HCT116 (cell line): Measurements from ENCODE around the gene PINK1. TPM values are rescaled to one million over a fixed set of nuclear protein-coding genes. Genes with fewer than 3 reads are reported as not detected.

Experiments
- ATAC-seq: fragments of 200-7000 bp; cut with Tn5 transposase; 2 replicates; pipeline ENCODE4 v1.9.1; 2020; ENCODE audit warnings: mild to moderate bottlenecking, moderate library complexity
- BruUV-seq: library from RNA; stranded (reverse); fragments of 400-500 nt; replicated peaks from 2 replicates; lab custom pipeline; 2021; lab: Mats Ljungman, UMichigan
- CTCF ChIA-PET: fragments of 300-600 bp; sonication (Branson Sonifier 250); formaldehyde crosslinking; loops from one replicate; lab custom pipeline; 2021; ENCODE audit warnings: antibody characterized with exemption; lab: Charles Lee
- POLR2A ChIA-PET: fragments of 300-600, 350-600 bp; sonication (Branson Sonifier 250); formaldehyde crosslinking; loops from one replicate; lab custom pipeline; 2021; ENCODE audit warnings: antibody characterized with exemption; lab: Charles Lee
- RAD21 ChIA-PET, 2 experiments: fragments of 300-600 bp; sonication (Branson Sonifier 250); formaldehyde crosslinking; loops; one replicate each; lab custom pipeline; 2023; ENCODE audit warnings: low total read pairs in 2 of 2; ENCODE audit not compliant: uncharacterized antibody in 2 of 2, unreplicated experiment in 2 of 2, low non-redundant PET in 1 of 2; lab: Charles Lee
- DNase-seq: peaks from one replicate; pipeline ENCODE4 v3.0.0-alpha.2; 2010; ENCODE audit warnings: low read depth, low spot score
- H2AFZ ChIP-seq: fragments of 200-600 bp; shearing (Covaris generic), sonication (generic); 2 replicates; pipeline ENCODE4 v1.6.1; 2017; ENCODE audit warnings: low read depth, mixed run types, mixed read lengths, antibody characterized with exemption, low read length; ENCODE audit not compliant: poor library complexity, severe bottlenecking
- H3K27ac ChIP-seq: 2 replicates; pipeline ENCODE4 v1.5.1; 2012; ENCODE audit warnings: low read depth, low read length
- H3K27me3 ChIP-seq: fragments of 200-600 bp; sonication (generic); 2 replicates; pipeline ENCODE4 v1.6.1; 2016; ENCODE audit warnings: mixed run types, low read length, mixed read lengths; ENCODE audit not compliant: insufficient read depth
- H3K36me3 ChIP-seq, 2 experiments: fragments of 200-500 bp in 1 of 2; fragments of 200-600 bp in 1 of 2; sonication (Bioruptor generic) in 1 of 2; sonication (generic) in 1 of 2; 2 replicates each; pipeline versions ENCODE4 v1.5.1 to v1.6.1; 2014 to 2016; ENCODE audit warnings: low read length in 2 of 2, inconsistent platforms in 1 of 2, mixed read lengths in 1 of 2, mixed run types in 1 of 2; ENCODE audit not compliant: insufficient read depth in 2 of 2, control insufficient read depth in 1 of 2
- H3K4me1 ChIP-seq, 2 experiments: fragments of 200-600 bp in 1 of 2; sonication (generic) in 1 of 2; 2 replicates each; pipeline versions ENCODE4 v1.5.1 to v1.6.1; 2012 to 2017; ENCODE audit warnings: low read length in 2 of 2, inconsistent platforms in 1 of 2, mild to moderate bottlenecking in 1 of 2, mixed read lengths in 1 of 2, mixed run types in 1 of 2, moderate library complexity in 1 of 2; ENCODE audit not compliant: insufficient read depth in 2 of 2, control insufficient read depth in 1 of 2
- H3K4me2 ChIP-seq: fragments of 200-600 bp; sonication (generic); 2 replicates; pipeline ENCODE4 v1.6.1; 2017; ENCODE audit warnings: mixed run types, low read length, mixed read lengths
- H3K4me3 ChIP-seq, 2 experiments: fragments of 200-600 bp in 1 of 2; sonication (generic) in 1 of 2; replicated peaks in 1 of 2; 2 replicates each; pipeline ENCODE4 v1.5.1; 2011 to 2016; ENCODE audit warnings: low read length in 2 of 2, control low read depth in 1 of 2, low read depth in 1 of 2, mild to moderate bottlenecking in 1 of 2, mixed read lengths in 1 of 2, mixed run types in 1 of 2
- H3K79me2 ChIP-seq: fragments of 200-600 bp; sonication (generic); 2 replicates; pipeline ENCODE4 v1.6.1; 2017; ENCODE audit warnings: mild to moderate bottlenecking, mixed run types, low read length, moderate library complexity, mixed read lengths; ENCODE audit not compliant: insufficient read depth
- H3K9ac ChIP-seq: fragments of 200-600 bp; sonication (generic); 2 replicates; pipeline ENCODE4 v1.6.1; 2016; ENCODE audit warnings: low read length, mixed read lengths
- H3K9me2 ChIP-seq: fragments of 200-600 bp; sonication (generic), shearing (Covaris generic); 2 replicates; pipeline ENCODE4 v1.6.1; 2017; ENCODE audit warnings: mixed run types, mild to moderate bottlenecking, moderate library complexity; ENCODE audit not compliant: insufficient read depth
- H3K9me3 ChIP-seq, 2 experiments: fragments of 200-500 bp in 1 of 2; fragments of 200-600 bp in 1 of 2; sonication (Bioruptor generic) in 1 of 2; sonication (generic) in 1 of 2; 2 replicates each; pipeline ENCODE4 v1.6.1; 2014 to 2017; ENCODE audit warnings: low read length in 2 of 2, mixed read lengths in 2 of 2, inconsistent platforms in 1 of 2, low read depth in 1 of 2, mild to moderate bottlenecking in 1 of 2, mixed run types in 1 of 2, moderate library complexity in 1 of 2; ENCODE audit not compliant: control insufficient read depth in 1 of 2, insufficient read depth in 1 of 2
- H4K20me1 ChIP-seq: fragments of 200-600 bp; sonication (generic), shearing (Covaris generic); 2 replicates; pipeline ENCODE4 v1.6.1; 2017; ENCODE audit warnings: mixed run types, mild to moderate bottlenecking, moderate library complexity; ENCODE audit not compliant: insufficient read depth
- CEBPB ChIP-seq: IDR thresholded peaks from 2 replicates; pipeline ENCODE4 v1.6.1; 2012; ENCODE audit warnings: low read depth
- EGR1 ChIP-seq: IDR thresholded peaks from 2 replicates; pipeline ENCODE4 v1.6.1; 2012; ENCODE audit warnings: low read depth
- EZH2phosphoT487 ChIP-seq: fragments of 200-600 bp; IDR thresholded peaks from 2 replicates; pipeline ENCODE4 v1.6.1; 2018; ENCODE audit warnings: antibody characterized with exemption, borderline replicate concordance
- FOSL1 ChIP-seq: IDR thresholded peaks from 2 replicates; pipeline ENCODE4 v1.6.1; 2012; ENCODE audit warnings: low read depth
- POLR2A ChIP-seq: IDR thresholded peaks from 2 replicates; pipeline ENCODE4 v1.7.0; 2011; ENCODE audit warnings: borderline replicate concordance; ENCODE audit not compliant: insufficient read depth, insufficient read length; ENCODE audit errors: extremely low read depth
- POLR2AphosphoS5 ChIP-seq: IDR thresholded peaks from 2 replicates; pipeline ENCODE4 v1.6.1; 2011; ENCODE audit warnings: mild to moderate bottlenecking, low read depth, low read length, moderate library complexity
- RAD21 ChIP-seq: IDR thresholded peaks from 2 replicates; pipeline ENCODE4 v1.6.1; 2012; ENCODE audit warnings: low read depth, mild to moderate bottlenecking
- SIN3A ChIP-seq: IDR thresholded peaks from 2 replicates; pipeline ENCODE4 v1.6.1; 2012; ENCODE audit warnings: low read depth
- TCF7L2 ChIP-seq: IDR thresholded peaks from 2 replicates; pipeline ENCODE4 v1.7.0; 2011; ENCODE audit warnings: borderline replicate concordance, inconsistent platforms; ENCODE audit not compliant: insufficient read depth, insufficient read length; ENCODE audit errors: extremely low read depth
- YY1 ChIP-seq: IDR thresholded peaks from 2 replicates; pipeline ENCODE4 v1.6.1; 2011; ENCODE audit warnings: low read length, low read depth, moderate library complexity, mild to moderate bottlenecking; ENCODE audit not compliant: insufficient replicate concordance; ENCODE audit errors: extremely low read depth
- ZFX ChIP-seq: fragments of 450-650 bp; IDR thresholded peaks from 2 replicates; pipeline ENCODE4 v1.6.1; 2017
- ZNF274 ChIP-seq: fragments of 200-500 bp; sonication (Bioruptor generic); IDR thresholded peaks from 2 replicates; pipeline ENCODE4 v1.6.1; 2014; ENCODE audit warnings: mild to moderate bottlenecking, low read depth, low read length, inconsistent platforms
- intact Hi-C: fragments of 100-400 bp; cut with micrococcal nuclease; formaldehyde crosslinking; loops from 2 replicates; pipeline ENCODE4 v1.10.0; 2022
- total RNA-seq: library from RNA; stranded (reverse); gene quantifications from one replicate; pipeline ENCODE4 v1.2.1, GENCODE V29; 2021; ENCODE audit not compliant: unreplicated experiment
- TF ChIP-seq, protein P1 (sequence below): IDR thresholded peaks from 2 replicates; pipeline ENCODE4 v1.6.1; 2012
- TF ChIP-seq, protein P2 (sequence below): IDR thresholded peaks from 2 replicates; pipeline ENCODE4 v1.6.1; 2012; ENCODE audit warnings: low read depth
- TF ChIP-seq, protein P3 (sequence below): IDR thresholded peaks from 2 replicates; pipeline ENCODE4 v1.6.1; 2012

PINK1 gene
- total RNA-seq, 1 experiment from 2014 or later: 29.4 TPM

DNA sequence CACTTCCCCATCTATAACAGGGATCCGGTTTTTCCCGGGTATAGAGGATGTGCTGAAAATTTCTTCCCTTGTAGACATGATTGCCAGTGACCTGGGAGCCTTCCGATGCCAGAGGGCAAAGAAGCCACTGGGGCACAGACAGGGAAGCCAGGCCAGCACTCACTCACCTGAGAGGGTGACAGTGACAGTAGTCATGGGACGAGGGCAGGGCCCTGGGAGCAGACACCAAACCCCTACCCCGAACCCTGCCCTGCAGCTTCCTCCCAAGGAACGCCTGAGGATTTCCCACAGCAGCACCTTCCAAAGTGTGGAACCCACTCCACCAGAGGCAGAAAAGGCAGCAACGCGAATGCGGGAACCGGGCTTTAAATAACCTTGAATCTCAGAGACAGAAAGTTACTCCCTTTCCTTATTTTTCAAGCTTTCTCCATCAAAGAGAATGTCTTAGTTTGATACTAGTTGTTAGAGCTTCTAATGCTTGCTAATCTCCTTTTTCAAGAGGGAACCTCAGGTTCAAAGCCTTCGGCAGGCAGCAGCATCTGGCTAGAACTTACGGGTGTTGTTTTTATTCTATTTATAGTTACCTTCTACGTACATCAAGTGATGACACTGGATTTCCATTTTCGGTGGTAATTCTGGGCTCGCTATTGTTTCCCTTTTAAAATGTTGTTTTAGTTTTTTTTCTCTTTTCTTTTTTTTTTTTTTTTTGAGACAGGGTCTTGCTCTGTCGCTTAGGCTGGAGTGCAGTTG lies 25.1 kb downstream of the PINK1 start:
- intact Hi-C loops: no loop called here
- H3K4me1 ChIP-seq: peaks cover 12 to 21% of the 10 kb centered on the region in 2 experiments
- no peak overlapping the region for H3K9ac ChIP-seq
- H3K9me2 ChIP-seq: no peaks in the 10 kb centered on the region
- H3K36me3 ChIP-seq: peaks cover 46 to 50% of the 10 kb centered on the region in 2 experiments
- H3K4me2 ChIP-seq: no peak overlapping the region
- H3K4me3 ChIP-seq: no peak overlapping the region
- POLR2A ChIA-PET: no interaction called here
- no peak for TF ChIP-seq SIN3A
- no peak for TF ChIP-seq EZH2phosphoT487
- no peak for TF ChIP-seq EGR1
- TF ChIP-seq, protein P1, sequence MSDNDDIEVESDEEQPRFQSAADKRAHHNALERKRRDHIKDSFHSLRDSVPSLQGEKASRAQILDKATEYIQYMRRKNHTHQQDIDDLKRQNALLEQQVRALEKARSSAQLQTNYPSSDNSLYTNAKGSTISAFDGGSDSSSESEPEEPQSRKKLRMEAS: no peak
- no peak for TF ChIP-seq POLR2A
- TF ChIP-seq YY1: no peak
- TF ChIP-seq ZFX: no peak
- no peak for TF ChIP-seq RAD21
- no peak for TF ChIP-seq TCF7L2
- TF ChIP-seq, protein P2, sequence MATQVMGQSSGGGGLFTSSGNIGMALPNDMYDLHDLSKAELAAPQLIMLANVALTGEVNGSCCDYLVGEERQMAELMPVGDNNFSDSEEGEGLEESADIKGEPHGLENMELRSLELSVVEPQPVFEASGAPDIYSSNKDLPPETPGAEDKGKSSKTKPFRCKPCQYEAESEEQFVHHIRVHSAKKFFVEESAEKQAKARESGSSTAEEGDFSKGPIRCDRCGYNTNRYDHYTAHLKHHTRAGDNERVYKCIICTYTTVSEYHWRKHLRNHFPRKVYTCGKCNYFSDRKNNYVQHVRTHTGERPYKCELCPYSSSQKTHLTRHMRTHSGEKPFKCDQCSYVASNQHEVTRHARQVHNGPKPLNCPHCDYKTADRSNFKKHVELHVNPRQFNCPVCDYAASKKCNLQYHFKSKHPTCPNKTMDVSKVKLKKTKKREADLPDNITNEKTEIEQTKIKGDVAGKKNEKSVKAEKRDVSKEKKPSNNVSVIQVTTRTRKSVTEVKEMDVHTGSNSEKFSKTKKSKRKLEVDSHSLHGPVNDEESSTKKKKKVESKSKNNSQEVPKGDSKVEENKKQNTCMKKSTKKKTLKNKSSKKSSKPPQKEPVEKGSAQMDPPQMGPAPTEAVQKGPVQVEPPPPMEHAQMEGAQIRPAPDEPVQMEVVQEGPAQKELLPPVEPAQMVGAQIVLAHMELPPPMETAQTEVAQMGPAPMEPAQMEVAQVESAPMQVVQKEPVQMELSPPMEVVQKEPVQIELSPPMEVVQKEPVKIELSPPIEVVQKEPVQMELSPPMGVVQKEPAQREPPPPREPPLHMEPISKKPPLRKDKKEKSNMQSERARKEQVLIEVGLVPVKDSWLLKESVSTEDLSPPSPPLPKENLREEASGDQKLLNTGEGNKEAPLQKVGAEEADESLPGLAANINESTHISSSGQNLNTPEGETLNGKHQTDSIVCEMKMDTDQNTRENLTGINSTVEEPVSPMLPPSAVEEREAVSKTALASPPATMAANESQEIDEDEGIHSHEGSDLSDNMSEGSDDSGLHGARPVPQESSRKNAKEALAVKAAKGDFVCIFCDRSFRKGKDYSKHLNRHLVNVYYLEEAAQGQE: no peak
- no peak for TF ChIP-seq ZNF274
- no peak for TF ChIP-seq CEBPB
- TF ChIP-seq, protein P3, sequence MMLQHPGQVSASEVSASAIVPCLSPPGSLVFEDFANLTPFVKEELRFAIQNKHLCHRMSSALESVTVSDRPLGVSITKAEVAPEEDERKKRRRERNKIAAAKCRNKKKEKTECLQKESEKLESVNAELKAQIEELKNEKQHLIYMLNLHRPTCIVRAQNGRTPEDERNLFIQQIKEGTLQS: no peak
- no peak for TF ChIP-seq POLR2AphosphoS5
- TF ChIP-seq FOSL1: no peak
- RAD21 ChIA-PET: no interaction called here
- H4K20me1 ChIP-seq: no peaks in the 10 kb centered on the region
- peaks cover 62% of the 10 kb centered on the region for H3K79me2 ChIP-seq
- H2AFZ ChIP-seq: no peak overlapping the region
- DNase-seq (no peak), ATAC-seq (no peak)
- no peak overlapping the region for H3K27ac ChIP-seq
- no peaks in the 10 kb centered on the region for H3K9me3 ChIP-seq
- CTCF ChIA-PET: interaction anchor here (1.1 kb wide), 1 partner anchor 83 kb away, joined by 5 read pairs; no protein-coding TSS in a partner anchor
- H3K27me3 ChIP-seq: no peaks in the 10 kb centered on the region
- no TSS peak for BruUV-seq
